ENCODE results near the gene GPR39.

DNA sequence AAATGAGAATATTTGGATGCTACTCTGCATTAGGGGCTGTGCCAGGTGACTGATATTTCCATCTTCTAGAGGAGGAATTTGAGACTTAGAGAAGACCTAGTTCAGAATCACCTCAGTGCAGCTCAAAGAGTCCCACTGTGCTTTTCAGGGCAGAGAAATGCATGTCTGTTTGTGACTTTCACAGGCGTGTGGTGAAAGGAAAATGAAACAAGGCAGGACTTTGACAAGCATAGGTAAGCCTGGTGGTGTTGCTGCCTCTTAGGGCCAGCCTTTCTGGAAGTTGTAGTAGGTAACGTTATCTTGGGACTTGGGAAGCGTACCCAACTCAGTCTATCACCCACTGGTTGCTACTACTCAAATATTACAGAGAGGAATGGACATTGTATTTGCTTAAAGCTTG is 2.6 kb downstream of the GPR39 start:
- TF ChIP-seq, protein P1, sequence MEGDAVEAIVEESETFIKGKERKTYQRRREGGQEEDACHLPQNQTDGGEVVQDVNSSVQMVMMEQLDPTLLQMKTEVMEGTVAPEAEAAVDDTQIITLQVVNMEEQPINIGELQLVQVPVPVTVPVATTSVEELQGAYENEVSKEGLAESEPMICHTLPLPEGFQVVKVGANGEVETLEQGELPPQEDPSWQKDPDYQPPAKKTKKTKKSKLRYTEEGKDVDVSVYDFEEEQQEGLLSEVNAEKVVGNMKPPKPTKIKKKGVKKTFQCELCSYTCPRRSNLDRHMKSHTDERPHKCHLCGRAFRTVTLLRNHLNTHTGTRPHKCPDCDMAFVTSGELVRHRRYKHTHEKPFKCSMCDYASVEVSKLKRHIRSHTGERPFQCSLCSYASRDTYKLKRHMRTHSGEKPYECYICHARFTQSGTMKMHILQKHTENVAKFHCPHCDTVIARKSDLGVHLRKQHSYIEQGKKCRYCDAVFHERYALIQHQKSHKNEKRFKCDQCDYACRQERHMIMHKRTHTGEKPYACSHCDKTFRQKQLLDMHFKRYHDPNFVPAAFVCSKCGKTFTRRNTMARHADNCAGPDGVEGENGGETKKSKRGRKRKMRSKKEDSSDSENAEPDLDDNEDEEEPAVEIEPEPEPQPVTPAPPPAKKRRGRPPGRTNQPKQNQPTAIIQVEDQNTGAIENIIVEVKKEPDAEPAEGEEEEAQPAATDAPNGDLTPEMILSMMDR (IDR thresholded peaks at IDR 0.05), result no peak
- TF ChIP-seq POLR2A (IDR thresholded peaks at IDR 0.05), result no peak

Data from esophagus squamous epithelium (tissue), 4 donors.